ENCODE data around the gene PIGN.

DNA sequence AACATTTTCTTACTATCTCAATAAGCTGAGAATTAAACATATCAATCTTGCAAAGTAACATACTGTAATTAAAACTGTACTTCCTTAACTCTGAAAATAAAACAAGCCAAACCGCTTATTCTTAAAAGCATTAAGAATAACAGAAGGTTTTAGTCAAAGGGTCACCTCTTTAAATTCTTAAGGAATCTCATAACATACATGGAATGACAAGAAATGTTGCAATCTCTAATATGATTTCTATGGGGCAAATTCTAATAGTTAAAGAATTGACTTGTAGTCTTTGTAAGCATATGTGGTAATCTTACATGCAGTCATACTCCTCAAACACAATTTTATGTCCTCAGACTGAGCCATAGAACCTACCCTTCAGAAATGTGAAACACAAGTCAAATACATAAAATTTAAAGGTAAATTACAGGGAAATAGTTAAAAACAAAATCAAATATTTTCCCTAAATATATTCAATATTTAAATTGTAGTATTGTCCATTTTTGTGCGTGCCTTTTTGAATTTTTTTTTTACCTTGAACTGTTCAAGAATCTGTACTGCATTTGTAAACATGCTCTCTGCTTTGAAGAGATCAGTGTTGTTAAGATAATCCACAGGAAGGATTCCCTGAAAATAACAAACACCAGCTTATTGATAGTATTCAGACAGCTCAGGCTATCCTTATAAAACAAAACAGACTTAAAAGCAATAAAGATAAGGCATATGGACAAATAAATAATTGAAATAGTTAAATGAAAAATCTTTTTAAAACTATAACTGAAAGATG lies 48.2 kb downstream of the PIGN start:
- TF ChIP-seq, protein P1, sequence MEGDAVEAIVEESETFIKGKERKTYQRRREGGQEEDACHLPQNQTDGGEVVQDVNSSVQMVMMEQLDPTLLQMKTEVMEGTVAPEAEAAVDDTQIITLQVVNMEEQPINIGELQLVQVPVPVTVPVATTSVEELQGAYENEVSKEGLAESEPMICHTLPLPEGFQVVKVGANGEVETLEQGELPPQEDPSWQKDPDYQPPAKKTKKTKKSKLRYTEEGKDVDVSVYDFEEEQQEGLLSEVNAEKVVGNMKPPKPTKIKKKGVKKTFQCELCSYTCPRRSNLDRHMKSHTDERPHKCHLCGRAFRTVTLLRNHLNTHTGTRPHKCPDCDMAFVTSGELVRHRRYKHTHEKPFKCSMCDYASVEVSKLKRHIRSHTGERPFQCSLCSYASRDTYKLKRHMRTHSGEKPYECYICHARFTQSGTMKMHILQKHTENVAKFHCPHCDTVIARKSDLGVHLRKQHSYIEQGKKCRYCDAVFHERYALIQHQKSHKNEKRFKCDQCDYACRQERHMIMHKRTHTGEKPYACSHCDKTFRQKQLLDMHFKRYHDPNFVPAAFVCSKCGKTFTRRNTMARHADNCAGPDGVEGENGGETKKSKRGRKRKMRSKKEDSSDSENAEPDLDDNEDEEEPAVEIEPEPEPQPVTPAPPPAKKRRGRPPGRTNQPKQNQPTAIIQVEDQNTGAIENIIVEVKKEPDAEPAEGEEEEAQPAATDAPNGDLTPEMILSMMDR (IDR thresholded peaks at IDR 0.05) = no peak
- TF ChIP-seq POLR2A (IDR thresholded peaks at IDR 0.05) = no peak
